Skeletal muscle tissue (tissue), 4 donors: ENCODE data around the gene HERC3. TPM values are rescaled to one million over a fixed set of nuclear protein-coding genes. Genes with fewer than 3 reads are reported as not detected.

Source experiments
- H3K27ac ChIP-seq: one replicate; pipeline ENCODE4 v1.7.0; 2013; ENCODE audit warnings: mild to moderate bottlenecking, low read depth, low read length, inconsistent platforms
- H3K27me3 ChIP-seq, 3 donors: one replicate each; pipeline ENCODE4 v1.7.0; 2013; ENCODE audit warnings: low read length in 3 of 3; ENCODE audit not compliant: control insufficient read depth in 3 of 3, insufficient read depth in 3 of 3
- H3K36me3 ChIP-seq, 3 donors: one replicate each; pipeline ENCODE4 v1.7.0; 2013; ENCODE audit warnings: low read length in 3 of 3; ENCODE audit not compliant: control insufficient read depth in 3 of 3, insufficient read depth in 3 of 3
- H3K4me1 ChIP-seq, 3 donors: one replicate each; pipeline ENCODE4 v1.7.0; 2013; ENCODE audit warnings: low read length in 3 of 3, mild to moderate bottlenecking in 3 of 3; ENCODE audit not compliant: control insufficient read depth in 3 of 3, insufficient read depth in 3 of 3
- H3K4me3 ChIP-seq, 3 donors: one replicate each; pipeline ENCODE4 v1.7.0; 2013; ENCODE audit warnings: low read length in 3 of 3
- H3K9ac ChIP-seq, 3 donors: one replicate each; pipeline ENCODE4 v1.7.0; 2013; ENCODE audit warnings: low read length in 3 of 3, mild to moderate bottlenecking in 3 of 3, moderate library complexity in 2 of 3, low read depth in 1 of 3
- H3K9me3 ChIP-seq, 3 donors: one replicate each; pipeline ENCODE4 v1.7.0; 2013; ENCODE audit warnings: low read length in 3 of 3; ENCODE audit not compliant: control insufficient read depth in 3 of 3
- total RNA-seq: library from RNA; depleted of rRNA; stranded (reverse); fragments of >200 nt; gene quantifications from one replicate; pipeline ENCODE4 v1.2.3, GENCODE V29; 2014
- donor health status: Osteomylitis.

The HERC3 gene
- total RNA-seq, 1 donor from 2014 or later: 16.7 TPM

DNA sequence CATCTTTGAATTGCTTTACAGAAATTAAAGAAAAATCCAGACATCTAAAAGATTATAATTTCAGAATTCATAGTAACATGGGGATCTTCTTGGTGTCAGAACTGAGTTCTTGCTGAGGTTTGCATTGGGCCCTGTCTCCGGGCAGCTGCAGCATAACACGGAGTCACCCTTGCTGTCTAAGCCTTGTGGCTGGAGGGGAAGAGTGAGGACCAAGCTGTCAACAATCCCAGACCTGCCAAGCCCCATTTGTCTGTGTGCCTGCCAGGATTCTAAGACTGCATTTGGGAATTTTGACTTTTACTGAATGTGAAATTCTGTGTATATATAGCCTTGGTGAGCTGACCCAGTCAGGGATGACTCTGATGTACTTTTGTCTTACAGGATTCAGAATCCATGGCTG, 130.5 kb downstream of the HERC3 start:
- Histone ChIP-seq H3K4me1 (peaks cover 29 to 52% (median 31%) of the 10 kb centered on the region in 3 donors), H3K27ac (no peak overlapping the region), H3K9ac (no peak overlapping the region), H3K36me3 (peaks cover 7 to 23% (median 20%) of the 10 kb centered on the region in 3 donors), H3K4me3 (no peak overlapping the region), H3K27me3 (no peaks in the 10 kb centered on the region), H3K9me3 (no peaks in the 10 kb centered on the region)

- Histone ChIP-seq H3K36me3 (peaks cover 9 to 30% (median 16%) of the 10 kb centered on the region in 3 donors), H3K4me3 (no peak overlapping the region), H3K27me3 (no peaks in the 10 kb centered on the region), H3K4me1 (peaks cover 43 to 65% (median 46%) of the 10 kb centered on the region in 3 donors), H3K9me3 (no peaks in the 10 kb centered on the region), H3K27ac (no peak overlapping the region), H3K9ac (no peak overlapping the region)
Observed at GRCh38 chr4:88724406-88724805, 132.1 kb downstream of the HERC3 start.

GRCh38 chr4:88725143-88725542, 132.9 kb downstream of the HERC3 start:
- Histone ChIP-seq H3K9me3 (no peaks in the 10 kb centered on the region), H3K9ac (no peak overlapping the region), H3K4me3 (no peak overlapping the region), H3K36me3 (peaks cover 9 to 30% (median 18%) of the 10 kb centered on the region in 3 donors), H3K27me3 (no peaks in the 10 kb centered on the region), H3K4me1 (peaks cover 45 to 66% (median 48%) of the 10 kb centered on the region in 3 donors), H3K27ac (no peak overlapping the region)

DNA sequence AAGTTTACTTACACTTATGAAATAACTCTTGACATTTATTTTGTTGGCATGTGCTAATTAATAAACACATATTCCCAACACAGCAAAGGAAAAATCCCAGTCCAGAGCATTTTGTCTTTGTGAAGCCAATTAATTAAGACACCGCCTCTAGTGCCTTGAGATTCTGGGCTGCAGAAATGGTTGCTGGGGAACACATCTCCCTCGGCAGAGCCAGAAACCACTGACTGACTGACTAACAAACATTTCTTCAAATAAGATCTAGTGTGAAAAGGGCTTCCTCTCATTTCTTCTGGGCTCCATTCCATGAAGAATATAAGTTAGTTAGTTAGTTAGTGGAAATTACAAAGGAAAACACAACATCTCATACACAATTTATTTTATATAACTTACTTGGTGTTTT, 133.7 kb downstream of the HERC3 start:
- Histone ChIP-seq H3K4me3 (no peak overlapping the region), H3K9me3 (no peaks in the 10 kb centered on the region), H3K9ac (no peak overlapping the region), H3K27ac (no peak overlapping the region), H3K27me3 (no peaks in the 10 kb centered on the region), H3K4me1 (peaks cover 39 to 61% (median 47%) of the 10 kb centered on the region in 3 donors), H3K36me3 (peaks cover 12 to 35% (median 27%) of the 10 kb centered on the region in 3 donors)

GRCh38 chr4:88728146-88728545, 135.9 kb downstream of the HERC3 start:
- Histone ChIP-seq H3K4me1 (peaks cover 22 to 40% (median 27%) of the 10 kb centered on the region in 3 donors), H3K4me3 (no peak overlapping the region), H3K27ac (peak overlapping the region; percentile 33), H3K9ac (peak overlapping the region in 1 of 3 donors; percentile 42), H3K27me3 (no peaks in the 10 kb centered on the region), H3K36me3 (peaks cover 12 to 39% (median 27%) of the 10 kb centered on the region in 3 donors), H3K9me3 (no peaks in the 10 kb centered on the region)

- peak overlapping the region; percentile 49 for H3K27ac ChIP-seq
- peaks cover 9 to 39% (median 24%) of the 10 kb centered on the region in 3 donors for H3K36me3 ChIP-seq
- peaks cover 21 to 31% (median 22%) of the 10 kb centered on the region in 3 donors for H3K4me1 ChIP-seq
Observed at GRCh38 chr4:88729146-88729760, 137.0 kb downstream of the HERC3 start.

GRCh38 chr4:88730811-88731210, 138.5 kb downstream of the HERC3 start:
- H3K9ac ChIP-seq: no peak overlapping the region
- H3K4me3 ChIP-seq: no peak overlapping the region
- H3K27ac ChIP-seq: no peak overlapping the region
- H3K9me3 ChIP-seq: no peaks in the 10 kb centered on the region
- peaks cover 21 to 30% (median 22%) of the 10 kb centered on the region in 3 donors for H3K4me1 ChIP-seq
- peaks cover 9 to 38% (median 24%) of the 10 kb centered on the region in 3 donors for H3K36me3 ChIP-seq
- no peaks in the 10 kb centered on the region for H3K27me3 ChIP-seq

More at GRCh38 chr4:88729146-88729760, 137.0 kb downstream of the HERC3 start:
- Histone ChIP-seq H3K9me3 (no peaks in the 10 kb centered on the region), H3K27me3 (no peaks in the 10 kb centered on the region), H3K9ac (no peak overlapping the region), H3K4me3 (no peak overlapping the region)

- Histone ChIP-seq H3K27ac (no peak overlapping the region), H3K27me3 (no peaks in the 10 kb centered on the region), H3K9ac (no peak overlapping the region), H3K4me1 (peaks cover 19 to 30% (median 22%) of the 10 kb centered on the region in 3 donors), H3K9me3 (no peaks in the 10 kb centered on the region), H3K4me3 (no peak overlapping the region), H3K36me3 (peaks cover 9 to 38% (median 24%) of the 10 kb centered on the region in 3 donors)
Observed at GRCh38 chr4:88731381-88731780, 139.1 kb downstream of the HERC3 start.

DNA sequence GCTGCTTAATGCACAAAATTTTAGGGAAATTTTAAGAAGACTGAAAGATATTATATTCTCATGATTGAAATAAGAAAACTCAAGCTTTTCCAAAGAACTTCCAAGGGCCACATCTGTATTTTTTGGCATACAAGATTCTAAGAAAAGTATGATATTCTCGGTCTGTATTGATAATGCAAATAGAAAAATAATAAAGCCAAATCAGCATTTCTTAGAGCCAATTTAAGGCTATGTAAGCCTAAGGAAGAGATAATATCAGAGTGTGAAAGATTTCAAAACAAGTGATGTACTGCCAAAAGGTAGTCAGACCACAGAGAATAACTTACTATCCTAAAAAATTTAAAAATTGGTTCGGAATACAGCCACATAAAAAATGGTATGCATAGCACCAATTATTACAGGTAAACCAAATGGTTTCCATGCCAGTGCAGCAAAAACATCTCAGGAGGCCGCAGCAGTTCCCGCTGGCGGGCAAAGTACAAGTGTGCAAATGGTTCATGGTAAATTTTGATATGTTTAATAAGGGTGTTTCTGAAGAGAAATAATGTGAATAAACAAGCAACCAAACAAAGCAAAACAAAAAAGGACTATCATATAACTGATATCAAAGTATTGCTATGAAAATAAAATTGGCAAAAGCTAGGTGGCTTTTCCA, 140.6 kb downstream of the HERC3 start:
- Histone ChIP-seq H3K27me3 (no peaks in the 10 kb centered on the region), H3K9me3 (no peaks in the 10 kb centered on the region), H3K36me3 (peaks cover 6 to 26% (median 14%) of the 10 kb centered on the region in 3 donors), H3K9ac (no peak overlapping the region), H3K4me1 (peaks cover 18 to 21% (median 20%) of the 10 kb centered on the region in 3 donors), H3K4me3 (no peak overlapping the region), H3K27ac (no peak overlapping the region)

- H3K4me1 ChIP-seq: peaks cover 12 to 19% (median 13%) of the 10 kb centered on the region in 3 donors
- H3K27ac ChIP-seq: no peak overlapping the region
- no peak overlapping the region for H3K9ac ChIP-seq
- H3K36me3 ChIP-seq: peaks cover 7 to 24% (median 24%) of the 10 kb centered on the region in 3 donors
- no peaks in the 10 kb centered on the region for H3K9me3 ChIP-seq
- no peaks in the 10 kb centered on the region for H3K27me3 ChIP-seq
- H3K4me3 ChIP-seq: no peak overlapping the region
Observed at GRCh38 chr4:88734403-88734949, 142.2 kb downstream of the HERC3 start.
